LNCAP (cell line): Measurements from ENCODE around the gene LRBA.

Experiments
- TF ChIP-seq, protein P1 (sequence below): fragments of 450-650 bp; IDR thresholded peaks from 2 replicates; pipeline ENCODE4 v1.5.1; 2017; ENCODE audit warnings: mild to moderate bottlenecking

The LRBA gene

DNA sequence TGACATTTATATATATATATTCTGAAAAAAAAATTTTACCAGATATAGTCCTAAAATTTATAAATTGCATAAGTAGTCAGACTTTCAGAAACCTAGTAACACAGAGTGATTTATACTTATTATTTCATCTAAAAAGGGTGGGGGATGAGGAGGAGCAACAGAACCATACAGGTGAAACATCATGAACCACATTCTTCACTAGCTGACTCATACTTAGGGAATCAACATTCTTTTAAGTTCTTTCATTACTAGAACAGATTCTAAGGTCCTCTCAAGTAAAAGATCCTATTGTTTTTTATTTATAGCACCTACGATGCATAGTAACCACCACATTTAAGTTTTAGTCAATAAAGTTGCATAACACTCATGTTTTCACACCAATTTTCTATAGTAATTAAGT is 166.1 kb downstream of the LRBA start:
- TF ChIP-seq, protein P1, sequence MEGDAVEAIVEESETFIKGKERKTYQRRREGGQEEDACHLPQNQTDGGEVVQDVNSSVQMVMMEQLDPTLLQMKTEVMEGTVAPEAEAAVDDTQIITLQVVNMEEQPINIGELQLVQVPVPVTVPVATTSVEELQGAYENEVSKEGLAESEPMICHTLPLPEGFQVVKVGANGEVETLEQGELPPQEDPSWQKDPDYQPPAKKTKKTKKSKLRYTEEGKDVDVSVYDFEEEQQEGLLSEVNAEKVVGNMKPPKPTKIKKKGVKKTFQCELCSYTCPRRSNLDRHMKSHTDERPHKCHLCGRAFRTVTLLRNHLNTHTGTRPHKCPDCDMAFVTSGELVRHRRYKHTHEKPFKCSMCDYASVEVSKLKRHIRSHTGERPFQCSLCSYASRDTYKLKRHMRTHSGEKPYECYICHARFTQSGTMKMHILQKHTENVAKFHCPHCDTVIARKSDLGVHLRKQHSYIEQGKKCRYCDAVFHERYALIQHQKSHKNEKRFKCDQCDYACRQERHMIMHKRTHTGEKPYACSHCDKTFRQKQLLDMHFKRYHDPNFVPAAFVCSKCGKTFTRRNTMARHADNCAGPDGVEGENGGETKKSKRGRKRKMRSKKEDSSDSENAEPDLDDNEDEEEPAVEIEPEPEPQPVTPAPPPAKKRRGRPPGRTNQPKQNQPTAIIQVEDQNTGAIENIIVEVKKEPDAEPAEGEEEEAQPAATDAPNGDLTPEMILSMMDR = no peak

DNA sequence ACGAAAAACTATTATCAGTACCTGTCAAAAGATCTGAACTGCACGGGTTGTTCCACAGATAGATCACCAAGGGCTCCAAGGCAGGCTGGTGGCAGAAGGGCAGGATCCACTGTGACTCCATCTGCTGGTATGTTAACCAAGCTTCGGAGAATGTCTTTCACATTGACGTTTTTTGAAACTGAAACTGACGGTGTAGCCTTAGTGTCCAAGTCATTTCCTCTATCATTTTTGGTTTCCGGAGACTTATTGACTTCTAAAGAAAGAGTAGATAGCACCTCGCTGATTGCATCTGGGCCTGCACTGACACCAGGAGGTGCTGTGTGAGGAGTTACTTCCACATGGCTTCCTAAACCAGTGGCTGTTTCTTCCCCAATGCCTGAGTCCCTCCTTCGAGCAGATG is 186.9 kb downstream of the LRBA start:
- TF ChIP-seq, protein P1 = no peak

DNA sequence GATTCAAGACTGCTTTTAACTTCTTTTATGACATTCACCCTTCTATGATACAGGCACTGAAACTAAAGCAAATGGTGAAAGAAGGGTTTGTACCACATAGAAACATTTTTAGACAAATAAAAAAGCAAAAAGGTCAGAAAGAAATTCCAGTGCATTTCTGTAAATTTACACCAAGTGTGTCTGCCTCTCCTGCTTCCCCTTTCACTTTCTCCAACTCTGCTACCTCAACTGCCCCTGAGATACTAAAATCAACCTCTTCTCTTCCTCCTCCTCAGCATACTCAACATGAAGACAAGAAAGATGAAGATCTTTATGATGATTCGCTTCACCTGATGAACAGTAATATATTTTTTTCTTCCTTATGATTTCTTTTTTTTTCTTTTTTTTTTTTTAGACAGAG is 187.9 kb downstream of the LRBA start:
- TF ChIP-seq, protein P1 = no peak

DNA sequence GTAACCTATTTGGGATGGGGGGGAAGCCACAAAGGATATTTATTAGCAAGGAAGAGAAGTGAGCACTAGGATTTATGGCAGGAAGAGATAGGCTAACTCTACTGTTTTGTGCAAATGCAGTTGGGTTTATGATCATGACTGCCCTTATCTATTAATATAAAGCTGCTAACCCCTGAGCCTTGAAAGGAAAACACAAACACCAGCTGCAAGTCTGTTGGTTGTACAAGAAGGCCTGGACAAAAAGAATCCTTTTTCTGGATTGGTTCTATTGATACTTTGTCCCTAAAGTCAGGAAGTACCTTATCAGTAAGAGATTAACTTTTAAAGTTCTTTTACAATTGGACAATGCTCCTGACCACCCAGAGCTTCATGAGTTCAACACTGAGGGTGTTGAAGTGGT is 188.8 kb downstream of the LRBA start:
- TF ChIP-seq, protein P1 = no peak

DNA sequence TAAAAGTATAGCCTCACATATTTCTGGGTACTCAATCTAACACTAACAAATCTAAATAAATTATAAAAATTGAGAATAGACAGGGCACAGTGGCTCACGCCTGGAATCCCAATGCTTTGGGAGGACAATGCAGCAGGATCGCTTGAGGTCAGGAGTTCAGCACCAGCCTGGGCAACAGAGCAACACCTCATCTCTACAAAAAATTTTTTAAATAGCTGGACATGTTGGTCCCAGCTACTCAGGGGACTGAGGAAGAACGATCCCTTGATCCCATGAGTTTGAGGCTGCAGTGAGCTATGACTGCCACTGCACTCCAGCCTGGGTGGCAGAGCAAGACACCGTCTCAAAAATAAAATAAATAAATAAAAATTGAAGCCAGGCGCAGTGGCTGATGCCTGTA is 192.7 kb downstream of the LRBA start:
- TF ChIP-seq, protein P1 = no peak

DNA sequence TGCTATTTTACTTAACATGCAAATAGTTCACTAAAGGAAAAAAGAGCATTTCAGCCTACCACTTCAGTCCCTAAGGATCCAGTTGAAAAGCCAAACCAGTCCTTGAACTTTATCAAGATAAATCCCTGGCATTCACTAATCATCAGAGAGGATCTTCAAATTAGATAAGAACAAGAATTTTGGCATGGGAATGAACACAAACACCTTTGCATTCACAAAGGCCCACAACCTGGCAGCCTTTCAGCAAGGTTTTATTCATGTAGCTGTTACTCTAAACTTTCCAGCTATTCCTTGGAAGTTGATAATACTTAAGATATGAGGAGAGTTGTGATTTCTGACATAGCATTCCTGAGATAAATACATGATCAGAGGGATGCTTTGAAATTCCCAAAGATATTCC is 193.4 kb downstream of the LRBA start:
- TF ChIP-seq, protein P1 = no peak

DNA sequence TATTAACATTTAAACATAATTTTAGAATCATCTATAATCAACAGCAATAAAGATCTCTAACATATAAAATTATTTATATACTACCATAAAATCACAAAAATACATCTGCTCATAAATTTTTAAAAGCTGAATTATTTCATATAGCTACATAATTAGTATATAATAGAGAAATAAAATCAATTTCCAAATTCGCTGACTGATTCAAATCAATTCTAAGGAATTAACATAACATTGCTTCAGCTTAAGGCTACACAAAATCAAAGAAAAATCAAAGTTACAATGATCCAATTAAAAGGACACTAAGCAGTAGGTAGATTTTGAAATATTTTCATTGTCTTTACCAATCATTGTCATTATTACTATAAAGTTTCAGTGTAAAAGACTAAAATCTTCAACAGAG is 194.7 kb downstream of the LRBA start:
- TF ChIP-seq, protein P1 = no peak

DNA sequence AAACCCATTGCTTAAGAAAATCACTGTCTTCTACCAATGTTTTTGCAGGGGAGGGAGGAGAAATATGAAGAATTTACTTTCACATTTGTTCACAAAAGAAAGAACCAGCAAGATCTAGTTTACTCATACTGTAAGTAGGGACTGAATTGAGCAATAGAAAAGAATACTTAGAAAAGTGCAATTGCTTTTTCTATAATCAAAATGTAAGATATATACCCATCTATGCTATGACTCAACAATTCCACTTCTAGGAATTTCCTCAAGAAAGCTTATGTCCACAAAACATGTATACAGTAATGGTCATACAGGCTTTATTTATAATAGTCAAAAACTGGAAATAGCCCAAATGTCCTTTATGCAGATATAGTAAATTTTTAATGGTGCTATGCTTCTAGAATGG is 196.4 kb downstream of the LRBA start:
- TF ChIP-seq, protein P1 = no peak
